ENCODE measurements around the gene HPS4. TPM values are rescaled to one million over a fixed set of nuclear protein-coding genes. Genes with fewer than 3 reads are reported as not detected.

Gene HPS4
- total and polyA plus RNA-seq, 2 of the 8 experiments (the other 6 are each of a cell fraction or from before 2014, with no cell fraction given) = 28.0 to 35.2 TPM

DNA sequence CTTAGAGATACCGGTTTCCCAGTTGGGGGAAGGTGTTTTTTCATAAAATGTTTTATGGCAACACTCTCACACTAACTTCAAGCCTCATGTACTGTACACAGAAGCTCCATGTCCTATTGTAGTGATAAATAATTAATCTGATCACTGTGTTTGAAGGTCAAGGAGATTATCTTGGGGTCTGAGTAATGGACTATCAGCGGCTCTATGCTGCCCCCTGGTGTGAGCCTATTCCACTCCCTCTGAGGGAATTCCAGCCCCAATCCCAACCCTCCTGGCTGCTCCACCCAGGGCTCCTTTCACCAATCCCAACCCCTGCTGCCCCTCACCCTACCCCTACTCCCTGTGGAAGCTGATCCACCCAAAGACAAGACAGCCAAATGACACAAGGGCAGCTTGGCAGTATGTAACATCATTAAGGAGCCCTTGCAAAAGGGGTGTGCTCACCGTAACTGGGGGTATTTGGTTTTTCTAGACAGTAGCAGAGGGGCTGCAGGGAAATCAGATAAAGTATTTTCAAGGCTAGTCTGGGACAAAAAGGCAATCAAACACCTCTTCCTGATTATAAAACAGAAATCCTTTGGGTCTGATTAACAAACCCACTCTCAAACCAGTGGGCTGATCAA, 22.3 kb downstream of the HPS4 start (continued):
- TF ChIP-seq, protein P1, sequence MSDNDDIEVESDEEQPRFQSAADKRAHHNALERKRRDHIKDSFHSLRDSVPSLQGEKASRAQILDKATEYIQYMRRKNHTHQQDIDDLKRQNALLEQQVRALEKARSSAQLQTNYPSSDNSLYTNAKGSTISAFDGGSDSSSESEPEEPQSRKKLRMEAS (IDR thresholded peaks at IDR 0.05) = no peak
- TF ChIP-seq SIN3A (conservative IDR thresholded peaks at IDR 0.05 in 1 of 2, IDR thresholded peaks at IDR 0.05 in 1 of 2; ENCODE audit: low read depth in 1 of 2, low read length in 2 of 2) = no peak

Data from H1 (cell line).